ENCODE measurements around the gene SPP2.

- no peak for TF ChIP-seq POLR2A (IDR thresholded peaks at IDR 0.05)
- no peak for TF ChIP-seq CTCF (IDR thresholded peaks at IDR 0.05)
Observed at GRCh38 chr2:234066587-234066986, 16.1 kb downstream of the SPP2 start.

Measured in suprapubic skin (tissue), 3 donors.